ENCODE data around the gene ANGPTL4.
"Not testable (repeated sequence)": the region's sequence is repeated elsewhere in the genome, so short reads cannot be mapped to it uniquely, and the experiment has no call there.

DNA sequence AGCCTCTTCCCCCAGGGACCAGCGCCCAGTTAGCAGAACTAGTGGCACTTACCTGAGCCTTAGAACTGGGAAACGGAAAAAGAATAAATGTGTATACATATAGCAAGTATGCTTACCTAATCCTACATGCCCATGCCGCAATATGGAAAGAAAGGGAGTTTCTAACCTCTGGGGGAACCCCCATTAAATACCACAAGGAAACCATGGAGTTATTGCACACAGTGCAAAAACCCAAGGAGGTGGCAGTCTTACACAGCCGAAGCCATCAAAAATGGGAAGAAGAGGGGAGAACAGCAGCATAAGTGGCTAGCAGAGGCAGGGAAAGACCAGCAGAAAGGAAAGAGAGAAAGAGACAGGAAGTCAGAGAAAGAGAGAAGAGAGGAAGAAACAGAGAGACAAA is 20.6 kb downstream of the ANGPTL4 start:
- not testable (repeated sequence) for TF ChIP-seq YY1 (IDR thresholded peaks at IDR 0.05; ENCODE audit: insufficient read depth, insufficient read length); ZNF274 (IDR thresholded peaks at IDR 0.05; ENCODE audit: low read depth, low read length)
